ENCODE results near the gene PSMB10.
"Not testable (repeated sequence)": the region's sequence is repeated elsewhere in the genome, so short reads cannot be mapped to it uniquely, and the experiment has no call there.

Gene PSMB10

DNA sequence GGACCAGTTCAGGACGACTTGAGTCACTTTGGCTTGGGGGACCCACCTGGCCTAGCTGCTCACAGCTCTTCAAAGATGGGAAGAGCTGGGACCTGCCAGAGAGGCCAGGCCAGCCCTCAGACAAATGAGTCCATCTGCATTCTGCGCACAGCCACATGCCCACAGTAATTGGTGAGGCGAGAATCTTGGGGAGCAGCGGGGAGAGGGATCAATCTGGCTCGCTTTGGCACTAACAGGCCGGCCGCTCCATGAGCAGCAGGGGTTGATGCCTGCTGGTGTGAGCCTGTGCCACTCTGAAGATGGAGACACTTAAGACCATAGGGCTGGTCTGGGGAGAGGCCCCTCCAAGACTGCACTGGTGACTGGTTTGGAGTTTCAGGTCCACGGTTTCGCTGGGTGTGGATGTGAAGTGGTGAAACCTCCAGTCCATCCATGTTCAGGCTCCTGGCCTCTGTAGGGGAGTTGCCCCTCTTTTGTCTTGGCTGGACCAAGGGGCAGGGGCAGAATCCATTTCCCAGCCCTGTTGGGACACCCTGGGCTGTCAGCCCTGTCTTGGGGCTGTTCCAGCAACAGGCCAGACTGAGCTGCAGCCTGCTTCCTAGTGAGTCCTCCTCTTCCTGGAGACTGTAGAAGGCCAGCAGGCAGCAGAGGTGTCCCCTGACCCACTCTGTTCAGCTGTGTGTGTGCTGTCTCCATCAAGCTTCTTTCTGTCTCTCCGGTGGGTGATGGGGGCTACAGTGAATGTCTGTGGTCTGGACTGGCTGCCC lies 12.3 kb downstream of the PSMB10 start:
- no peak for DNase-seq

DNA sequence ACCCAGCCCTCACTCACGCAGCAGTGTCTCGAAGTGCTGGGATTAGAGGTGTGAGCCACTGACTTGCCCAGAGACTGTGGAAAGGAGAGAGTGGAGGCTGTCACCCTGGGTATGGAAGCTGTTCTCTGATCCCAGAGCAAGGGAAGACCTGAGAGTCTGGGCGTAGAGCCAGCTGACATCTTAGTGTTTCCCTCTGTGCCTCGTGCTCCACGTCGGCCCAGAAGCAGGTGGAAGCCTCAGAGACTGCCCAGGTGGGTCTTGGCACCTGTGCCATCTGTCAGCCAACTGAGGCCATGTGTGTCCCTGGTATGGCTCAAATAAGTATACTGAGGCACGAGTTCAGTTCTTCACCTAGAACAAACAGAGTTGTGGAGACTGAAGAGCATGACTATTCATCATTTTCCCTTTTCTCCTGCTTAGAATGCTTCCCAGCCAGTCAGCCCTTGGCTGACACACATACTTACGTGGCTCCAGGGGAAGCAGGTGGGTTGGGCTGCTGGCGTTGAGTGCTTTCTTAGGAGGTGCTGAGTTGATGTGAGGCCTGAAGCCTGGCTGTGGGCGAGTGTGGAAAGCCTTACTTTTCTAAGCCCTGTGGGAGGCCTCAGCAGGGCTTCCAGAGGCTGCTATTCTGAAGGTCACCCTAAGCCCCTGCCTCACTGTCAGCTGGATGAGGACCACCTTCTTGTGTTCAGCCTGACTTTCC lies 13.1 kb downstream of the PSMB10 start:
- DNase-seq = no peak

- no peak for DNase-seq
Observed at GRCh38 chr16:67922740-67923139, 13.9 kb downstream of the PSMB10 start.

DNA sequence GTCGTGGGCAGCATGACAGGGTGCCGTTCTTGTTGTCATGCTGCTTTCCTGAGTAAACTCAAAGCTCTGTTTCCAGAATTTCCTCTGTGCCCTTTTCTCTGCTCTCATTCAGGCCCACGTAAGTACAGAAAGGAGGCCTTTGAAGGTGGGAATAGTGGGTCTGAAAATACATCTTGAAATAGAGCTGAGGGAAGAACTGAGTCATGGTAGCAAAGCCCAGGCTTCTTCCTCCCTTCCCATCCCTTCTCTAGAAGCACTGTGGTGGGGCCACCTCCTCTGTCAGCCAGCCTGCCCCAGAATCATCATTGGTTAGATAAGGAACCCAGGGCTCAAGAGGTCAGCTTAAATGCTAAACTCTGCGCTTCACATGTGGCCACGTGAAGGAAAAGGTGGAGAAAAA lies 14.4 kb downstream of the PSMB10 start:
- no peak for DNase-seq

DNA sequence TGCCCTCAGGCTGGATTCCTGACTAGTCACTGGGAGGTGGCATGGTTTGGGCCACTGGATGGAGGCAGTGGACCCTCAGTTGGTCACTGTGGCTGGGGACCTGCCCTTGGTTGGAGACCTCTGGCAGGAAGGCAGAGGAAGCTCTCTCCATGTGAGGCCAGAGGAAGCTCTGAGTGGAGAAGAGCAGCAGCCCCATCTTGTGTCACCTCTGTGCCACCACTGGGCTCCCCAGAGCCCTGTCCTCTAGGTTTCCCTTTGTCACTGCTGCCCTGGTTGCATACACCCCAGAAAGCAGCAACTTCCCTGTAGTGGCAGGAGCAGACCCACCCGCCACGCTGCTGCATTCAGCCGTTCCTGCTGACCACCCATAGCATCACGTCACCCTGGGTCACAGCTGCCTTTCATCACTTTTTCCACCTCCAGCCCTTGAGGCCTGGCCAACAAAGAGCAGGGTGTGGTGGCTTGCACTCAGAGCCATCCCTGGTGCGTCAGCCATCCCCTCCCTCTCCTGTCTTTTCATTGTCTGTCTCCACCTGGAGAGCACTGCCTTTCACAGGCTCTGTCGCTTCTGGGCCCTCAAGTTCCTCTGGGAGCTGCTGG lies 16.9 kb downstream of the PSMB10 start:
- no peak for DNase-seq

DNA sequence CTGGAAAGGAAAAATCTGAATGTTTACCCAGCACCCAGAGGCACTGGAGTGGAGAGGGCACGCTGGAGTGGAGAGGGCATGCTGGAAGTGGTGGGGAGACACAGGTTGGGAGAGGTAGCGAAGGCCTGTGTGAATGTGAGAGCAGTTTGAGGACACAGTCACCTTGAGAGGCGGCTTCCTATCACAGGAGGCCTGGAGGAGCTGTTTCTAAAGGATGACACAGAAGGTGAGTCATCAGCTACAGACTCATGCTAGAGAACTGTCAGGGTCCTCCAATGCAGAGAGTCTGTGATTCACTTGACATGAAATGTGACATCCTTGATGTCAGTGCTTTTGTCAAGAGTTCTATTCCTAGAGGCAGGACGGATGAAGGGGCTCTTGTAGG lies 18.8 kb downstream of the PSMB10 start:
- peak; percentile 83 for DNase-seq

- DNase-seq = no peak
Observed at GRCh38 chr16:67917140-67917851, 19.4 kb downstream of the PSMB10 start.

DNA sequence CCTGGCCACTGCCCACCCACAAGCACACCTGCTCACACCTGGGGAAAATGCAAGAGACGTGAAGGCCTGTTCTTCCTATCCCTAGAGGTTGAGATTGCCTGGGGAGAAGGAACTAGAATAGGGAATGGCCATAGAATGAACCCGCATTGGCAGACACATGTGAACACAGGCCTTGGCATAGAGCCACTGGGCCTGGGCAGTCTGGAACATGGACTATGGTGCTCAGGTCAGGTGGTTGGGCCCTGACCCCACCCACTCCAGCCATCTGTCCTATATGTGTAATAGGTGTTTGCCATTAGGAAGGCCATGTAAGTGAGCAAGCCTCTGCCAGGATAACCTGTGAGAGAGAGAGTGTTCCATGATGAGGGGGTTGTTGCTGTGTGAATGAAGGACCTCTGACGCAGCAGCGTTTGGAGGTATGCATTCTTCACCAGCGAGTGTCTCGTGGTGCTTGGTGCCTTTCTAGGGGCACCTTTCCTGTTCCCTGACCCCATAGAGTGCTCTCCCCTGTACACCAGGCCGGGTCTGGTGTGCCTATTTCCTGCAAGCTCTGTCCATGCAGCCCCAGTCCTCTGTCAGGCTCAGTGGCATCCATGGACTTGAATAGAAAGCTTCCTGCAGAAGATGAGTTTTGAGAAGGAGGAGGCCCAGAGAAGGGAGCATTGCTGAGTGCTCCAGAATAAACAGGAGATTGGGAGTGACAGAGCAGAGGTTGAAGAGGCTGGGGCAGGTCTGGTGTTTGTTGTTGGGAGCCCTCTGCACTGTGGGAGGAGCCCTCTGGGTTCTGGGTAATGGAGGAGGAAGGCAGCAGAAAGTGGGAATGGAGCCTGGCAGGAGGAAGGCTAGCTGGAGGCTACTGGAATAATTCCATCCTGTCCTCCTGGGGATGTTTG lies 20.6 kb downstream of the PSMB10 start:
- no peak for DNase-seq

GRCh38 chr16:67915496-67915769 lies 21.2 kb downstream of the PSMB10 start:
- not testable (repeated sequence) for DNase-seq

DNA sequence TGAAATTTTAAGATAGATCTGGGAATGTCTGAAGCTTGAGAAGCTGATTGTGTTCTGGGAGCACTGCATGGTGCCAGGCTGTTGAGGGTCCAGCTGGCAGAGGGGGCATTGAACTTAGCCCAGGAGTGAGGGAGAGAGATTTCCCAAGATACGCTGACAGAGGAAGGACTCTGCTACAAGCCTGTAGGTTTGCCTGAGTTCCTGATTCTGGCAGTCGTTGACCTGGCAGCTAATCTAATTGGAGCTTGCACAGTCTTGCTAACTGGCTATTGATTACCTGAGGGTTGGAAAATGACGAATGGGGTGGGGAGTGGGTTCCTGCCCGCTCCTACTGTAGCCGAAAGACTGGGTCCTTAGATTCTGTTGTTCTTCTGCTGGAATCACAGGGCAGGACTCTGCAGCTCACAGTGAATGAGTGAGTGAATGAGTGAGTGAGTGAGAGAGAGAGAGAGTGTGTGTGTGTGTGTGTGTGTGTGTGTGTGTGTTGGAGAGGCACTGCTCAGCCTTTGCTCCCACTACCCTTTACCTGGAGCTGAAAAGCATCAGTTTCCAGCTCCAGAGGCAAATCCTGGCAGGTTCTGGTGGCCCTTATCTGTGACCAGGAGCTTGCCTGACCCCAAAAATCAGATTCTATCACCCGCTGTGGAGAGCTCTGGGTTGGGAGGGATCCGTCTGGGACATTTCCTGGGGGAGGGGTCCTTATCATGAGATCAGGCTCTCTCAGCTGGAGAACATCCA lies 21.7 kb downstream of the PSMB10 start:
- no peak for DNase-seq

GRCh38 chr16:67910158-67910557 lies 26.5 kb downstream of the PSMB10 start:
- peak; percentile 17 for DNase-seq

DNA sequence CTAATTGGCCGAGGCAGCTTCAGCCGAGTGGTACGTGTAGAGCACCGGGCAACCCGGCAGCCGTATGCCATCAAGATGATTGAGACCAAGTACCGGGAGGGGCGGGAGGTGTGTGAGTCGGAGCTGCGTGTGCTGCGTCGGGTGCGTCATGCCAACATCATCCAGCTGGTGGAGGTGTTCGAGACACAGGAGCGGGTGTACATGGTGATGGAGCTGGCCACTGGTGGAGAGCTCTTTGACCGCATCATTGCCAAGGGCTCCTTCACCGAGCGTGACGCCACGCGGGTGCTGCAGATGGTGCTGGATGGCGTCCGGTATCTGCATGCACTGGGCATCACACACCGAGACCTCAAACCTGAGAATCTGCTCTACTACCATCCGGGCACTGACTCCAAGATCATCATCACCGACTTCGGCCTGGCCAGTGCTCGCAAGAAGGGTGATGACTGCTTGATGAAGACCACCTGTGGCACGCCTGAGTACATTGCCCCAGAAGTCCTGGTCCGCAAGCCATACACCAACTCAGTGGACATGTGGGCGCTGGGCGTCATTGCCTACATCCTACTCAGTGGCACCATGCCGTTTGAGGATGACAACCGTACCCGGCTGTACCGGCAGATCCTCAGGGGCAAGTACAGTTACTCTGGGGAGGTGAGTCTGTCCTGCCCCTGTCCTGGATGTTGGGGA lies 27.5 kb downstream of the PSMB10 start:
- DNase-seq = no peak

GRCh38 chr16:67907397-67908180 lies 29.1 kb downstream of the PSMB10 start:
- DNase-seq = no peak

- DNase-seq = no peak
Observed at GRCh38 chr16:67902831-67903230, 33.8 kb downstream of the PSMB10 start.

DNA sequence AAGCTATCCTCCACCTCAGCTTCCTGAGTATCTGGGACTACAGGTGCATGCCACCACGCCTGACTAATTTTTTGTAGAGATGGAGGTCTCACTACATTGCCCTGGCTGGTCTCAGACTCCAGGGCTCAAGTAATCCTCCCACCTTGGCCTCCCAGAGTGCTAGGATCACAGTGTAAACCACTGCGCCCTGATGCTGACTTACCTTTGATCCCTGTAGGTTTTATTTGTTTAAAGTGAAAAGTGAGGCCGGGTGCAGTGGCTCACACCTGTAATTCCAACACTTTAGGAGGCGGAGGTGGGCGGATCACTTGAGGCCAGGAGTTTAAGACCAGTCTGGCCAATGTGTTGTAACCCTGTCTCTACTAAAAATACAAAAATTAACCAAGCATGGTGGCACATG lies 34.9 kb downstream of the PSMB10 start:
- DNase-seq = no peak

DNA sequence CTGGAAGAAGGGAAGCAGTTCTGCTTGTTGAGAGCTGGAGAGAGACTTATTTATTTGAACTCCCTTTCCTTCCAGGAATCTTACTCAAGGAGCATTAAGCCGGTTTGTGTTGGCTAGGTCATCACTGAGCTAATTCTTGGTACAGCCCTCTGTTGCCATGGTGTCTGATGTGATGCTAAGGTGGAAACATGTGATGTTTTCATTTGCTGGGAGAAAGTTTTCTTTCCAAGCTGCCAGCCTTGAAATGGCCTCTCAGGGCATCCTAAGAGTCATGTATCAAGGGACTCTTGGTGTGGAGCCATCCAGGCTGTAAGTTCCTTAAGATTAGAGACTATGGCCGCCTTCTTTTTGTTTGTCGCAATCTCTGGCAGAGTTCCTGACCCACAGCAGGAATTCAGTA lies 39.4 kb downstream of the PSMB10 start:
- no peak for DNase-seq

DNA sequence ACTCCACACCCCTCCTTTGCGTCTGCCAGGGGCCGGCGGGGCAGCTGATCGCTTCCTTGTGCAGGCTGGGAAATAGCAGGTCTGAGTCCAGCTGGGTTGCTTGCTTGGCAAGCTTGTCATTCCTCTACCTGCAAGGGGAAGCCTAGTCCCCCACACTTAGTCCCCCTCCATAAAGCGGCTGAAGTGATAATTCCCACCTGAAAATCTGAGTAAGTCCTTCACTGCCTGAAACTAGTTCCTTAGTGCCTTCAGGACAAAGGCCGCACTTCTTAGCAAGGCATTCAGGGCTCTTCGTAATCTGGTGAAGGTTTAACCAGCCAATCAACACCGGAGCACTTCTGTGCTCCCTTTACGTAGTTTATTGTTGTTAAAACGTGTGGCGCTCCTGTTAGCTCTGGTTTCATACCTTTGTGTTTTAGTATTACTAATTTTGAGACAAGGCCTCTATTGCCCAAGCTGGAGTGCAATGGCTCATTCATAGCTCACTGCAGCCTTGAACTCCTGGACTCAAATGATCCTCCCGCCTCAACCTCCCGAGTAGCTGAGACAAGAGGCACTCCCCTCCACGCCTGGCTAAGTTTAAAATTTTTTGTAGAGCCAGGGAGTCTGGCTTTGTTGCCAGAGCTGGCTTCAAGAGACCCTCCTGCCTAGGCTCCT lies 42.8 kb downstream of the PSMB10 start:
- no peak for DNase-seq

GRCh38 chr16:67892899-67893742 lies 43.5 kb downstream of the PSMB10 start, which contains the start of gene PSKH1:
Gene PSKH1, plus strand, starts transcription at chr16:67893254. Its CDS starts 15,496 bp downstream, at chr16:67908750.
- peak; percentile 95 for DNase-seq

GRCh38 chr16:67892375-67892774 lies 44.3 kb downstream of the PSMB10 start:
- DNase-seq = no peak
